NCI-H1694 (cell line): ENCODE data around the gene MPZL3.
"Not testable (repeated sequence)": the region's sequence is repeated elsewhere in the genome, so short reads cannot be mapped to it uniquely, and the experiment has no call there.

Experiments
- DNase-seq: peaks from one replicate; lab custom pipeline; 2025; lab: John Stamatoyannopoulos, UW

MPZL3 gene

GRCh38 chr11:118184784-118185579 lies 67.2 kb downstream of the MPZL3 start:
- no peak for DNase-seq

GRCh38 chr11:118183691-118184090 lies 68.5 kb downstream of the MPZL3 start:
- DNase-seq = not testable (repeated sequence)

GRCh38 chr11:118180300-118180703 lies 71.9 kb downstream of the MPZL3 start:
- DNase-seq = peak; percentile 42

- DNase-seq = no peak
These were observed 75.4 kb downstream of the MPZL3 start for GRCh38 chr11:118176778-118177134.
